IPS-18a (cell line): ENCODE results near the gene EWSR1.

Experiments used
- H3K27ac ChIP-seq: one replicate; pipeline ENCODE4 v1.5.1; 2013; ENCODE audit warnings: low read length
- H3K27me3 ChIP-seq: one replicate; pipeline ENCODE4 v1.6.1; 2013; ENCODE audit warnings: mild to moderate bottlenecking, low read length; ENCODE audit not compliant: control insufficient read depth, insufficient read depth
- H3K36me3 ChIP-seq: one replicate; pipeline ENCODE4 v1.6.1; 2013; ENCODE audit warnings: low read depth, low read length; ENCODE audit not compliant: control insufficient read depth
- H3K4me1 ChIP-seq: one replicate; pipeline ENCODE4 v1.6.1; 2013; ENCODE audit warnings: low read depth, low read length; ENCODE audit not compliant: control insufficient read depth
- H3K4me3 ChIP-seq: one replicate; pipeline ENCODE4 v1.5.1; 2013; ENCODE audit warnings: low read length
- H3K9ac ChIP-seq: one replicate; pipeline ENCODE4 v1.6.1; 2013; ENCODE audit warnings: mild to moderate bottlenecking, low read length, moderate library complexity
- H3K9me3 ChIP-seq: one replicate; pipeline ENCODE4 v1.6.1; 2013; ENCODE audit warnings: low read depth, low read length; ENCODE audit not compliant: control insufficient read depth

Gene EWSR1

GRCh38 chr22:29311464-29312217 is 43.6 kb downstream of the EWSR1 start:
- no peaks in the 10 kb centered on the region for H3K36me3 ChIP-seq
- H3K4me3 ChIP-seq = no peak overlapping the region
- H3K9me3 ChIP-seq = no peaks in the 10 kb centered on the region
- no peaks in the 10 kb centered on the region for H3K4me1 ChIP-seq
- H3K27ac ChIP-seq = no peak overlapping the region
- H3K9ac ChIP-seq = no peak overlapping the region
- peaks cover 51% of the 10 kb centered on the region for H3K27me3 ChIP-seq

GRCh38 chr22:29312218-29313125 is 44.4 kb downstream of the EWSR1 start:
- H3K36me3 ChIP-seq = no peaks in the 10 kb centered on the region
- no peak overlapping the region for H3K27ac ChIP-seq
- H3K27me3 ChIP-seq = peaks cover 57% of the 10 kb centered on the region
- no peak overlapping the region for H3K4me3 ChIP-seq
- H3K9me3 ChIP-seq = no peaks in the 10 kb centered on the region
- H3K9ac ChIP-seq = no peak overlapping the region
- H3K4me1 ChIP-seq = no peaks in the 10 kb centered on the region

GRCh38 chr22:29313126-29313575 is 45.1 kb downstream of the EWSR1 start:
- no peaks in the 10 kb centered on the region for H3K36me3 ChIP-seq
- H3K4me1 ChIP-seq = no peaks in the 10 kb centered on the region
- H3K9ac ChIP-seq = no peak overlapping the region
- no peak overlapping the region for H3K4me3 ChIP-seq
- H3K27ac ChIP-seq = no peak overlapping the region
- H3K9me3 ChIP-seq = no peaks in the 10 kb centered on the region
- H3K27me3 ChIP-seq = peaks cover 52% of the 10 kb centered on the region

- H3K27ac ChIP-seq = no peak overlapping the region
- peaks cover 52% of the 10 kb centered on the region for H3K27me3 ChIP-seq
- no peaks in the 10 kb centered on the region for H3K9me3 ChIP-seq
- H3K9ac ChIP-seq = no peak overlapping the region
- no peak overlapping the region for H3K4me3 ChIP-seq
- H3K36me3 ChIP-seq = no peaks in the 10 kb centered on the region
- no peaks in the 10 kb centered on the region for H3K4me1 ChIP-seq
Measured at GRCh38 chr22:29313576-29314466, 45.8 kb downstream of the EWSR1 start.

- Histone ChIP-seq H3K9ac (no peak overlapping the region), H3K36me3 (no peaks in the 10 kb centered on the region), H3K9me3 (no peaks in the 10 kb centered on the region), H3K4me1 (no peaks in the 10 kb centered on the region), H3K4me3 (no peak overlapping the region), H3K27me3 (peaks cover 52% of the 10 kb centered on the region), H3K27ac (no peak overlapping the region)
Measured at GRCh38 chr22:29314537-29315285, 46.6 kb downstream of the EWSR1 start.

GRCh38 chr22:29315286-29316140 is 47.4 kb downstream of the EWSR1 start, which contains the start of gene RASL10A:
Gene RASL10A, minus strand, starts transcription at chr22:29315697. Its CDS starts 451 bp downstream, at chr22:29315246.
- no peaks in the 10 kb centered on the region for H3K9me3 ChIP-seq
- no peak within 1 kb of the TSS for H3K27ac ChIP-seq
- H3K27me3 ChIP-seq = peaks cover 52% of the 10 kb centered on the region
- no peaks in the 10 kb centered on the region for H3K4me1 ChIP-seq
- no peak within 1 kb of the TSS for H3K9ac ChIP-seq
- peak within 1 kb of the TSS; percentile 23 for H3K4me3 ChIP-seq
- no peaks in the 10 kb centered on the region for H3K36me3 ChIP-seq

- H3K36me3 ChIP-seq = no peaks in the 10 kb centered on the region
- no peak overlapping the region for H3K4me3 ChIP-seq
- H3K27me3 ChIP-seq = peaks cover 52% of the 10 kb centered on the region
- H3K9me3 ChIP-seq = no peaks in the 10 kb centered on the region
- H3K4me1 ChIP-seq = no peaks in the 10 kb centered on the region
- no peak overlapping the region for H3K9ac ChIP-seq
- H3K27ac ChIP-seq = no peak overlapping the region
Measured at GRCh38 chr22:29316141-29316828, 48.2 kb downstream of the EWSR1 start.

- H3K9ac ChIP-seq = no peak overlapping the region
- H3K36me3 ChIP-seq = no peaks in the 10 kb centered on the region
- H3K27ac ChIP-seq = no peak overlapping the region
- H3K9me3 ChIP-seq = no peaks in the 10 kb centered on the region
- no peak overlapping the region for H3K4me3 ChIP-seq
- H3K4me1 ChIP-seq = no peaks in the 10 kb centered on the region
- peaks cover 46% of the 10 kb centered on the region for H3K27me3 ChIP-seq
Measured at GRCh38 chr22:29317827-29318454, 49.9 kb downstream of the EWSR1 start.

- H3K27me3 ChIP-seq = peaks cover 34% of the 10 kb centered on the region
- no peaks in the 10 kb centered on the region for H3K36me3 ChIP-seq
- H3K4me3 ChIP-seq = no peak overlapping the region
- H3K9ac ChIP-seq = no peak overlapping the region
- H3K4me1 ChIP-seq = no peaks in the 10 kb centered on the region
- no peak overlapping the region for H3K27ac ChIP-seq
- no peaks in the 10 kb centered on the region for H3K9me3 ChIP-seq
Measured at GRCh38 chr22:29319072-29319471, 51.0 kb downstream of the EWSR1 start.
